Mesangial cell (primary cell): Measurements from ENCODE around the gene CDC42BPG. TPM values are rescaled to one million over a fixed set of nuclear protein-coding genes. Genes with fewer than 3 reads are reported as not detected.

Experiments
- total RNA-seq: library from RNA; depleted of rRNA; stranded (reverse); fragments of >200 nt; gene quantifications from 2 replicates; pipeline ENCODE4 v1.2.3, GENCODE V29; 2015

Gene CDC42BPG, protein sequence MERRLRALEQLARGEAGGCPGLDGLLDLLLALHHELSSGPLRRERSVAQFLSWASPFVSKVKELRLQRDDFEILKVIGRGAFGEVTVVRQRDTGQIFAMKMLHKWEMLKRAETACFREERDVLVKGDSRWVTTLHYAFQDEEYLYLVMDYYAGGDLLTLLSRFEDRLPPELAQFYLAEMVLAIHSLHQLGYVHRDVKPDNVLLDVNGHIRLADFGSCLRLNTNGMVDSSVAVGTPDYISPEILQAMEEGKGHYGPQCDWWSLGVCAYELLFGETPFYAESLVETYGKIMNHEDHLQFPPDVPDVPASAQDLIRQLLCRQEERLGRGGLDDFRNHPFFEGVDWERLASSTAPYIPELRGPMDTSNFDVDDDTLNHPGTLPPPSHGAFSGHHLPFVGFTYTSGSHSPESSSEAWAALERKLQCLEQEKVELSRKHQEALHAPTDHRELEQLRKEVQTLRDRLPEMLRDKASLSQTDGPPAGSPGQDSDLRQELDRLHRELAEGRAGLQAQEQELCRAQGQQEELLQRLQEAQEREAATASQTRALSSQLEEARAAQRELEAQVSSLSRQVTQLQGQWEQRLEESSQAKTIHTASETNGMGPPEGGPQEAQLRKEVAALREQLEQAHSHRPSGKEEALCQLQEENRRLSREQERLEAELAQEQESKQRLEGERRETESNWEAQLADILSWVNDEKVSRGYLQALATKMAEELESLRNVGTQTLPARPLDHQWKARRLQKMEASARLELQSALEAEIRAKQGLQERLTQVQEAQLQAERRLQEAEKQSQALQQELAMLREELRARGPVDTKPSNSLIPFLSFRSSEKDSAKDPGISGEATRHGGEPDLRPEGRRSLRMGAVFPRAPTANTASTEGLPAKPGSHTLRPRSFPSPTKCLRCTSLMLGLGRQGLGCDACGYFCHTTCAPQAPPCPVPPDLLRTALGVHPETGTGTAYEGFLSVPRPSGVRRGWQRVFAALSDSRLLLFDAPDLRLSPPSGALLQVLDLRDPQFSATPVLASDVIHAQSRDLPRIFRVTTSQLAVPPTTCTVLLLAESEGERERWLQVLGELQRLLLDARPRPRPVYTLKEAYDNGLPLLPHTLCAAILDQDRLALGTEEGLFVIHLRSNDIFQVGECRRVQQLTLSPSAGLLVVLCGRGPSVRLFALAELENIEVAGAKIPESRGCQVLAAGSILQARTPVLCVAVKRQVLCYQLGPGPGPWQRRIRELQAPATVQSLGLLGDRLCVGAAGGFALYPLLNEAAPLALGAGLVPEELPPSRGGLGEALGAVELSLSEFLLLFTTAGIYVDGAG (N-terminal part only)
- 2.1 and 10.1 TPM in 2 replicates for total RNA-seq

DNA sequence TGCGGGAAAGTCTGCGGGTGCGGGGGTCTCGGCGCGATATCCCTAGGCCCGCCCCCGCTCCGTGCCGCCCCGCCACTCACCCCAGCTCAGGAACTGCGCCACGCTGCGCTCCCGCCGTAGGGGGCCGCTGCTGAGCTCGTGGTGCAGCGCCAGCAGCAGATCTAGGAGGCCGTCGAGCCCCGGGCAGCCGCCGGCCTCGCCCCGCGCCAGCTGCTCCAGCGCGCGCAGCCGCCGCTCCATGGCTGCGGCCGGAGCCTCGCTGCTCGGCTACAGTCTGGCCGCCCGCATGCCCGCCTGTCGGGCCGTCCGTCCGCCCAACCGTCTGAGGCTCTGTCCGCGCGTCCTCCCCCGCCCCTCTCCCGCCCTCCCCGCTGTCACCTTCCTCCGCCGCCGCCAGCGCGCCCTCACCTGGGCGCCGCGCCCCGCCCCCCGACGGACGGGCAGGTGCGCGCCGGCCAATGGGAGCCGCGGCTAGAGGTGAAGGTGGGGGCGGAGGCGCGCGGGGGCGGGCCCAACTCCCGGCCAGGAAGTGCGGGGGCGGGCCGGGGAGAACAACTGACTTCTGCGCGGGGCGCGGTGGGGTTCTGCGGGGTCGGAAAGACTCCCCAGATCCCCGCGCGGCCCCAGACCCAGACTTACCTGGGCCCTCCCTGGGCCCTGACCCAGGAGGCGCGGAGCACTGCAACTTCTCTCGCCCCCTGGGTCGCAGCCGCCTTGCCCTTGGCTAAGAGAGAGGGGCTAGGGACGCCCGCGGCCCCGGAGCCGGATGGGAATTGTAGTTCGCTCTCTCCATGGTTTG lies at the start of gene CDC42BPG:
Gene CDC42BPG, minus strand, starts transcription at position 324 of the 799 bp plus-strand sequence. Its CDS starts 84 bp downstream, at position 240.

DNA sequence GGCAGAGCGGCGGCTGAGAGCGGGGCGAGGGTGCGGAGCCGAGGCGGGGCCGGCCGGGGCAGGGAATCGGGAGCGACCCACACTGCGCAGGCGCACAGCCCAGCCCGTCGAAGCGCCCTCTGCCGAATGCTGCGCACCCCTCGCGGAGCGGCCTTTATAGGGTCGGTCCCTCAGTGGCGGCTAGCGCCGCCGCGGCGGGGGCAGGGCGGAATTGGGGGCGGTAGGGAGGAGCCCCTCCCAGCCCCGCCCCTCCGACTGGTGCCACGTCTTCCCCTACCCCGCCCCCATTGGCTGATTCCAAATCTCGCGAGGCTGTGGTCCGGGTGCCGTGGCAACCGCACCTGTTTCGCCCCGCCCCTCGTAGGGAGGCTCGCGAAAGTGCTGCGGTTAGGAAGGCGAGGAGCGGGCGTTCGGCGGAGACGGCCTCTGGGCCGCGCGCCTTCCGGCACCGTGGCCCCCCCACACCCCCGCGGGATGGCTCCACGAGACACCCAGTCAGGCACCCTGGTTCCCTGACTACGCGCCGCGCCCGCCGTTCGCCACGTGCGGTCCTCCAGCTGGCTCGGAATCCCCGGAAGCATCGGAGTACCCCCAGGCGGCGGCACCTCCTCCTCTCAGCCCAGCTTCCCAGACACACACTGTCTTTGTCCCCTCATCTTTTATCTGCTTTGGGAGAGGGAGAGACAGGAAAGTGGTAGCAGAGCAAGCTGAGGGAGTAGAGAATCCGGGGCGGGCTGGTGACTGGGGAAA lies 34.2 kb upstream of the CDC42BPG start, which contains the start of gene EHD1:
Gene EHD1, minus strand, starts transcription at position 128 of the 750 bp plus-strand sequence. CDS start 157 bp downstream, outside the sequence.

DNA sequence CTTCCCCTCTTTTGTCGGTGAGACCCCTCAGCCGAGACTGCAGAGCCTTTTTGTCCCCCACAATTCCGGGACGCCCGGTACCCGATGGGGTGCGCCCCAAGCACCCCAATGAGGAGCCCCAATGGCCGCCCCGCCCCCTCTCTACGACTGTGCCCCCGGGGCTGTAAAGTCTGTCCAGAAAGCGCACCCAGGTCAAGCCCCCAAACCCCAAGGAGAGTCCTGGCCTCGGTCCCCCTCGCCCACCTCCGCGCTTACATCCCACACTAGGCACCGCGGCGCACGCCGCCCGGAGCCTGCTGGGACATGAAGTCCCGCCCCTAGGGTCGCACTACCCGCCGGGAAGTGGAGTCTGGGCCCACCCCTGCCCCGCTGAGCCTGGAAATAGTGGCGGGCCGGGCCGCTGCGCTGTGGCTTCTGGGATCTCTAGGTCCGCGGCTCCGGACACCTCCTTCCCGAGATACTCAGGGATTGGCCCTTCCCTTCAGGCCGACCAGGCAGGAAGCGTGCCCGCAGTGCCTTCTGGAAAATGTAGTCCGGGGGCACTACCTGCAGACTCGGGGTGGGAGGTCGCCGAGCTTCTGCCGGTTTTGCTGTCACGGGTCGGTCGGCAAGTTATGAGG lies 34.1 kb downstream of the CDC42BPG start, which contains the start of gene MEN1:
Gene MEN1, minus strand, starts transcription at position 281 of the 620 bp plus-strand sequence. CDS start 442 bp downstream, outside the sequence.

DNA sequence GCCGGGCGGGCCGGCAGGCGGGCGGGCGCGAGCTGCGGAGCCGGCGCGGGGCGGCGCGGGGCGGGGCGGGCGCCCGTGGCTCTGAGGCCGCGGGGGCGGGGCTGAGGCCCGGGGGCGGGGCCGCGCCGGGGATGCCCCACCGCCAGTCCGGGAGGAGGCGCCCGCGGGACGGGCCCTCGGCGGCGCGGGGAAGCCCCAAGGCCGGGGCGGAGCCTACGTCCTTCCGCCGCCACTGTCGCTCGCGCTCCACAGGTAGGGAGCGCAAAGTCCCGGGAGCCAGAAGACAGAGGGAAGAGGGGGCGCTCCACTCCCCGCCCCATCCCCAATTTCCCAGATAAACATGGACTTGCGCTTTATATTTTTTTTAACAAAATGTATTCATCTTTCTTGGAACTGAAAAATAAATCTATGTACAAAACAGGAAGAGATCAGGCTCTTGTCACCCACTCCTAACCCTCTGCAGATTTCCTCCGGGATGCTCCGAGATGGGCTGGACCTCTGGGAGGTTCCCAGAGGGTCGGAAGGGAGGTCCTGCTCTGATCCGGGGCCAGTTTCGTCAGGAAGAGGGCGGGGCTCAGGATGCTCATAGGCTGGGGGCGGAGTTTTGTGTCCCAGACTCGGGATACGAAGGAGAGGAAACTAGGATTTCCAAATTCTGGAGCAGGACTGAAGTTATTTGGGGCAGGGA lies 41.2 kb downstream of the CDC42BPG start, which contains the start of gene MAP4K2:
Gene MAP4K2, minus strand, starts transcription at position 57 of the 688 bp plus-strand sequence. CDS start 65 bp downstream, outside the sequence.

DNA sequence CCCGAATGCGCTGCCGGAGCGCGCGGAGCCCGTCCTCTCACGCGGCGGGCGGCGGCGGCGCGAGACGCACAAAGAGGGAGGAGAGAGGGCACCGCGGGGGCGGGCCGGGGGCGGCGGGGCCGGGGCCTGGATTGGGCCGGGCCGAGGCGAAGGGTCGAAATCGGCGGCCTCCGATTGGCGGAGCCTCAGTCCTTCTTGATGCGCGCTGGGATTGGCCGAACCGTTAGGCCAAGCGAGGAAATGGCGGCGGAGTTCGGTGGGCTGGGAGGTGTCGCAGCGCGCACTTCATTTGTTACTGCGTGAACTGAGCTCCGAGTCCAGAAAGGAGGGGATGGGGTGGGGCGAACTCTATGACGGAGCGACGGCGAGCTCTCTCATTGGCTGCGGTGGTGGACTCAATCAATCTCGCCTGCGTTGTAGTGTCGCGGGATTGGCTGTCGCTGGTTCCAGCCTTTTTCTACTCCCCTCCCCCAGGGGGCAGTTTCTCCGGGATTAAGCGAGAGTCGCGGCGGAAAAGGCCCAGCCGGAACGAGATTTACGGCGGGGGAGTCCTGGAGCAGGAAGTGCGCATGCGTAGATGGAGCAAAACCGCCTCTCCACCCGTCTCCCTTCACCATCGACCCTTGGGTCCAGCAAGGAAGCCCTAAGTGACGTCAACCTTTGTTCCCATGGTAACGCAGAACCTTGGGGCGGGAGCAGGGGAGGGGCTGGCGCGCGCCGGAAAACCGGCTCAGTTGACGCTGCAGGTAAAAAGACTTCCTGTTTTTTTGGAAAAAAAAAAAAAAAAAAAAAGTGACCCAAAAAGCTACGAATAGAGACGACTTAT lies 65.8 kb downstream of the CDC42BPG start, which contains the start of gene SF1:
Gene SF1, minus strand, starts transcription at position 70 of the 826 bp plus-strand sequence. CDS start 150 bp downstream, outside the sequence.

Other genes with a start within 250 kb of the CDC42BPG start
- gene NRXN2, start 121.5 kb downstream of the CDC42BPG start, total RNA-seq, result not detected in 2 replicates
- 1.3 TPM in 1 of 2 replicates, not detected in the other for gene RASGRP2, start 100.5 kb downstream of the CDC42BPG start, total RNA-seq
- 0.16 and 2.3 TPM in 2 replicates for gene PYGM, start 84.7 kb downstream of the CDC42BPG start, total RNA-seq
- 160 and 190 TPM in 2 replicates for gene SF1, start 66.1 kb downstream of the CDC42BPG start, total RNA-seq
- gene MAP4K2, start 41.4 kb downstream of the CDC42BPG start, total RNA-seq, result 26.4 and 29.5 TPM in 2 replicates
- 34.2 and 34.9 TPM in 2 replicates for gene MEN1, start 34.1 kb downstream of the CDC42BPG start, total RNA-seq
- 109 and 125 TPM in 2 replicates for gene EHD1, start 34.0 kb upstream of the CDC42BPG start, total RNA-seq
- 27.2 and 29.9 TPM in 2 replicates for gene ATG2A, start 72.6 kb upstream of the CDC42BPG start, total RNA-seq
- 14.3 and 24.8 TPM in 2 replicates for gene PPP2R5B, start 80.0 kb upstream of the CDC42BPG start, total RNA-seq
- gene GPHA2, start 91.2 kb upstream of the CDC42BPG start, total RNA-seq, result not detected in 2 replicates
- not detected in 2 replicates for gene MAJIN, start 127.5 kb upstream of the CDC42BPG start, total RNA-seq
- gene BATF2, start 152.3 kb upstream of the CDC42BPG start, total RNA-seq, result 0.65 and 1.3 TPM in 2 replicates
- 183 and 212 TPM in 2 replicates for gene ARL2, start 169.5 kb upstream of the CDC42BPG start, total RNA-seq
- 18.9 and 25.1 TPM in 2 replicates for gene SNX15, start 182.8 kb upstream of the CDC42BPG start, total RNA-seq
- 20.3 and 39.6 TPM in 2 replicates for gene SAC3D1, start 196.6 kb upstream of the CDC42BPG start, total RNA-seq
- 18.1 and 36.8 TPM in 2 replicates for gene NAALADL1, start 213.9 kb upstream of the CDC42BPG start, total RNA-seq
- gene CDCA5, start 239.4 kb upstream of the CDC42BPG start, total RNA-seq, result 2.8 and 31.4 TPM in 2 replicates
- gene ZFPL1, start 239.6 kb upstream of the CDC42BPG start, total RNA-seq, result 67.4 and 68.3 TPM in 2 replicates